ENCODE measurements around the gene C1orf210. TPM values are rescaled to one million over a fixed set of nuclear protein-coding genes. Genes with fewer than 3 reads are reported as not detected.

C1orf210 gene
- total and polyA plus RNA-seq, 2 of the 13 experiments (the other 11 are each of a cell fraction or from before 2014, with no cell fraction given): 0.49 to 5.1 TPM

GRCh38 chr1:43274125-43274803 lies 11.1 kb downstream of the C1orf210 start (continued):
- TF ChIP-seq TRAFD1 (CRISPR knock-in tag; IDR thresholded peaks at IDR 0.05; ENCODE audit: borderline replicate concordance): no peak
- TF ChIP-seq HNF4A (CRISPR knock-in tag; IDR thresholded peaks at IDR 0.05): no peak
- no peak for TF ChIP-seq NCOA2 (CRISPR knock-in tag; IDR thresholded peaks at IDR 0.05)
- no peak for TF ChIP-seq RBFOX2 (IDR thresholded peaks at IDR 0.05; ENCODE audit: low read depth, low read length)
- no peak for TF ChIP-seq ZNF775 (CRISPR knock-in tag; IDR thresholded peaks at IDR 0.05; ENCODE audit: borderline replicate concordance)
- TF ChIP-seq ZNF33A (CRISPR knock-in tag; IDR thresholded peaks at IDR 0.05; ENCODE audit: borderline replicate concordance): no peak
- TF ChIP-seq ATF4 (CRISPR knock-in tag; IDR thresholded peaks at IDR 0.05): 0 out of 4 replicates have a peak, but pooled peaks of 1 of the 2 experiments have one; percentile 25
- no peak for TF ChIP-seq POLR2AphosphoS5 (IDR thresholded peaks at IDR 0.05; ENCODE audit: low read depth, low read length)
- no peak for TF ChIP-seq RBM39 (IDR thresholded peaks at IDR 0.05; ENCODE audit: low read depth, low read length, poor library complexity, severe bottlenecking)
- TF ChIP-seq ZSCAN21 (CRISPR knock-in tag; IDR thresholded peaks at IDR 0.05; ENCODE audit: borderline replicate concordance): no peak
- TF ChIP-seq ZNF468 (CRISPR knock-in tag; IDR thresholded peaks at IDR 0.05): no peak
- no peak for TF ChIP-seq MEF2D (CRISPR knock-in tag; IDR thresholded peaks at IDR 0.05)
